IMR-90 (cell line): ENCODE data around the gene PTGER4. TPM values are rescaled to one million over a fixed set of nuclear protein-coding genes. Genes with fewer than 3 reads are reported as not detected.

Experiments
- ATAC-seq: fragments of 200-7000 bp; cut with Tn5 transposase; 2 replicates; pipeline ENCODE4 v1.9.1; 2020; ENCODE audit warnings: low read depth, mild to moderate bottlenecking, moderate library complexity
- BruUV-seq: library from RNA; stranded (reverse); fragments of 400-500 nt; replicated peaks from 2 replicates; lab custom pipeline; 2021; lab: Mats Ljungman, UMichigan
- CTCF ChIA-PET: fragments of 300-600 bp; formaldehyde crosslinking; extraction: SDS; loops from one replicate; lab custom pipeline; 2021; ENCODE audit warnings: antibody characterized with exemption; lab: Yijun Ruan, JAX
- POLR2A ChIA-PET: fragments of 300-600 bp; sonication (Branson Sonifier 250); formaldehyde crosslinking; loops from one replicate; lab custom pipeline; 2022; ENCODE audit warnings: antibody characterized with exemption; ENCODE audit not compliant: unreplicated experiment; lab: Charles Lee
- DNase-seq: peaks from one replicate; pipeline ENCODE4 v3.0.0; 2013
- H2AFZ ChIP-seq: replicated peaks from 2 replicates; pipeline ENCODE3; 2013; ENCODE audit warnings: low read length, mild to moderate bottlenecking; ENCODE audit not compliant: poor library complexity
- H2AK5ac ChIP-seq: 2 replicates; pipeline ENCODE4 v1.6.1; 2013; ENCODE audit warnings: low read depth, low read length, inconsistent platforms
- H2AK9ac ChIP-seq: replicated peaks from 2 replicates; pipeline ENCODE3; 2013; ENCODE audit warnings: mild to moderate bottlenecking, low read depth, low read length, moderate library complexity; ENCODE audit not compliant: poor library complexity
- H2BK120ac ChIP-seq: 2 replicates; pipeline ENCODE4 v1.6.1; 2013; ENCODE audit warnings: low read depth, low read length, inconsistent platforms
- H2BK15ac ChIP-seq: 3 replicates; pipeline ENCODE4 v1.6.1; 2013; ENCODE audit warnings: low read depth, low read length, inconsistent platforms
- H2BK20ac ChIP-seq: 2 replicates; pipeline ENCODE4 v1.6.1; 2013; ENCODE audit warnings: low read depth, mild to moderate bottlenecking, inconsistent platforms, low read length, moderate library complexity
- H2BK5ac ChIP-seq: 2 replicates; pipeline ENCODE4 v1.6.1; 2013; ENCODE audit warnings: mild to moderate bottlenecking, low read depth, low read length, inconsistent platforms; ENCODE audit not compliant: poor library complexity, severe bottlenecking
- H3K14ac ChIP-seq: replicated peaks from 2 replicates; pipeline ENCODE4 v1.6.1; 2013; ENCODE audit warnings: low read depth, low read length, inconsistent platforms
- H3K18ac ChIP-seq: 2 replicates; pipeline ENCODE4 v1.6.1; 2013; ENCODE audit warnings: low read depth, low read length, control low read depth
- H3K23ac ChIP-seq: 2 replicates; pipeline ENCODE4 v1.6.1; 2013; ENCODE audit warnings: low read depth, low read length, inconsistent platforms
- H3K27ac ChIP-seq: 2 replicates; pipeline ENCODE4 v1.5.1; 2013; ENCODE audit warnings: mild to moderate bottlenecking, control low read depth, low read length; ENCODE audit not compliant: insufficient read depth
- H3K27me3 ChIP-seq: 2 replicates; pipeline ENCODE4 v1.6.1; 2013; ENCODE audit warnings: low read length; ENCODE audit not compliant: control insufficient read depth, insufficient read depth
- H3K36me3 ChIP-seq: 2 replicates; pipeline ENCODE4 v1.6.1; 2013; ENCODE audit warnings: low read length, mixed read lengths; ENCODE audit not compliant: control insufficient read depth, insufficient read depth
- H3K4ac ChIP-seq: 2 replicates; pipeline ENCODE4 v1.6.1; 2013; ENCODE audit warnings: low read depth, low read length, inconsistent platforms
- H3K4me1 ChIP-seq: 2 replicates; pipeline ENCODE4 v1.6.1; 2013; ENCODE audit warnings: low read length, mixed read lengths; ENCODE audit not compliant: control insufficient read depth, insufficient read depth
- H3K4me2 ChIP-seq: 2 replicates; pipeline ENCODE4 v1.6.1; 2013; ENCODE audit warnings: low read depth, mild to moderate bottlenecking, control low read depth, low read length, moderate library complexity
- H3K4me3 ChIP-seq: 2 replicates; pipeline ENCODE4 v1.5.1; 2013; ENCODE audit warnings: low read depth, mild to moderate bottlenecking, control low read depth, low read length, moderate library complexity; ENCODE audit not compliant: insufficient read depth
- H3K56ac ChIP-seq: 2 replicates; pipeline ENCODE4 v1.6.1; 2013; ENCODE audit warnings: low read length, inconsistent platforms; ENCODE audit not compliant: insufficient read depth; ENCODE audit errors: extremely low read depth
- H3K79me1 ChIP-seq, 2 experiments: 2 replicates each; pipeline ENCODE4 v1.6.1; 2013; ENCODE audit warnings: low read length in 2 of 2, inconsistent platforms in 1 of 2, low read depth in 1 of 2
- H3K9ac ChIP-seq: 2 replicates; pipeline ENCODE4 v1.6.1; 2013; ENCODE audit warnings: low read depth, low read length, control low read depth
- H3K9me1 ChIP-seq: 2 replicates; pipeline ENCODE4 v1.6.1; 2013; ENCODE audit warnings: low read length, inconsistent platforms; ENCODE audit not compliant: insufficient read depth
- H3K9me3 ChIP-seq: 2 replicates; pipeline ENCODE4 v1.6.1; 2013; ENCODE audit warnings: low read length; ENCODE audit not compliant: control insufficient read depth, insufficient read depth
- H4K20me1 ChIP-seq: 2 replicates; pipeline ENCODE4 v1.6.1; 2013; ENCODE audit warnings: low read length, inconsistent platforms; ENCODE audit not compliant: insufficient read depth
- H4K5ac ChIP-seq: 2 replicates; pipeline ENCODE4 v1.6.1; 2013; ENCODE audit warnings: mild to moderate bottlenecking, low read depth, low read length, control low read depth
- H4K8ac ChIP-seq, 2 experiments: 2 replicates each; pipeline ENCODE4 v1.6.1; 2013; ENCODE audit warnings: low read depth in 2 of 2, low read length in 2 of 2, control low read depth in 1 of 2, inconsistent platforms in 1 of 2
- H4K91ac ChIP-seq: 2 replicates; pipeline ENCODE4 v1.6.1; 2013; ENCODE audit warnings: low read depth, low read length, inconsistent platforms; ENCODE audit not compliant: insufficient read depth
- BHLHE40 ChIP-seq: fragments of 150-350 bp; IDR thresholded peaks from 2 replicates; pipeline ENCODE4 v1.6.1; 2016; ENCODE audit warnings: mild to moderate bottlenecking, low read depth, low read length
- CHD1 ChIP-seq: IDR thresholded peaks from 2 replicates; pipeline ENCODE4 v1.6.1; 2012; ENCODE audit warnings: low read depth, low read length, improper control_type of control experiment
- MAZ ChIP-seq: IDR thresholded peaks from 2 replicates; pipeline ENCODE4 v1.6.1; 2012; ENCODE audit warnings: low read depth, mild to moderate bottlenecking, low read length, improper control_type of control experiment, moderate library complexity, borderline replicate concordance
- NFE2L2 ChIP-seq: fragments of 150-350 bp; IDR thresholded peaks from 2 replicates; pipeline ENCODE4 v1.6.1; 2016; ENCODE audit warnings: low read depth, mild to moderate bottlenecking, low read length
- RFX5 ChIP-seq: IDR thresholded peaks from 2 replicates; pipeline ENCODE4 v1.8.0; 2012; ENCODE audit warnings: low read depth, mild to moderate bottlenecking, low read length, moderate library complexity
- SMC3 ChIP-seq: fragments of 150-350 bp; IDR thresholded peaks from 2 replicates; pipeline ENCODE4 v1.6.1; 2016; ENCODE audit warnings: low read depth, mild to moderate bottlenecking, antibody characterized with exemption, low read length, moderate library complexity
- dilution Hi-C: fragments of 300-500 bp; cut with HindIII; formaldehyde crosslinking; loops from one replicate; pipeline ENCODE4 v1.14.3; 2018; ENCODE audit warnings: low sequenced_read_pairs; ENCODE audit not compliant: unreplicated experiment
- in situ Hi-C: fragments of 300-500 bp; cut with MboI; formaldehyde crosslinking; loops from 3 replicates; pipeline ENCODE4 v1.14.3; 2019; ENCODE audit warnings: low sequenced_read_pairs, inconsistent platforms, mixed read lengths
- intact Hi-C: fragments of 100-400 bp; cut with micrococcal nuclease; formaldehyde crosslinking; loops from 2 replicates; pipeline ENCODE4 v1.10.0; 2022
- polyA plus RNA-seq, 3 experiments: library from polyadenylated mRNA; depleted of rRNA; stranded (reverse); fragments of >200 nt; gene quantifications; 2 replicates each; pipeline ENCODE4 v1.2.3, GENCODE V29; 2012; ENCODE audit warnings: low replicate concordance in 1 of 3
- total RNA-seq: library from RNA; depleted of rRNA; stranded (reverse); fragments of >200 nt; gene quantifications from 2 replicates; pipeline ENCODE4 v1.2.3, GENCODE V29; 2012
- TF ChIP-seq, protein P1 (sequence below): conservative IDR thresholded peaks from 2 replicates; pipeline ENCODE4 v1.5.1; 2012; ENCODE audit warnings: mild to moderate bottlenecking, low read depth, low read length, improper control_type of control experiment

Gene PTGER4
- total and polyA plus RNA-seq, 2 of the 4 experiments (the other 2 are of a cell fraction), result 7.9 to 10.1 TPM

DNA sequence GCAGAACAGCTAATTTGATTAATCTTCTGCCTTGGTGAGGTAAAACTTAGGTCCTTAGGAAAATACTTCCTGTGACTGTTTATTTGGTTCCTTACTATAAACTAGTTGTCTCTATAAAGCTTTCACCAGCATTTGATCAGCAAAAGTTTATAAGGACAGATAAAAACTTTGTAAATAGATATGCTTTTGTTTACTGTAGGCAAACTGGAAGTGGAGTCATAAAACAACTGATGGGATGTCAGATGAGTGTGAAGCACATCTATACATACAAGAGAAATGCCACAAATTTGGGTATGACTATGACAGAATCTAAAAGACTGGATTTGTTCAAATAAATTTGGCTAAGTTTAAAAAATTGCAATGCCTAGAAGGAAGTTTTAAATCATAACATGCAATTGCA lies 5.5 kb downstream of the PTGER4 start:
- no peak overlapping the region for H3K4ac ChIP-seq
- no peak overlapping the region for H3K4me3 ChIP-seq
- BruUV-seq, result no TSS peak
- no peak overlapping the region for H2AFZ ChIP-seq
- H3K14ac ChIP-seq, result no peak overlapping the region
- H3K79me1 ChIP-seq, result peaks cover 14 to 44% of the 10 kb centered on the region in 2 experiments
- no peak overlapping the region for H2AK9ac ChIP-seq
- no peaks in the 10 kb centered on the region for H4K20me1 ChIP-seq
- no peak overlapping the region for H4K8ac ChIP-seq
- dilution Hi-C loops, result no loop called here
- no peak for DNase-seq
- no peak overlapping the region for H3K18ac ChIP-seq
- ChIA-PET POLR2A (no interaction called here), CTCF (interaction anchor here (0.6 to 1.9 kb wide), 2 partner anchors 34 to 520 kb away, joined by 4 read pairs; no protein-coding TSS in a partner anchor)
- H3K4me2 ChIP-seq, result no peak overlapping the region
- H2BK5ac ChIP-seq, result no peak overlapping the region
- no peak overlapping the region for H2BK120ac ChIP-seq
- no peak overlapping the region for H3K9ac ChIP-seq
- no peak overlapping the region for H2AK5ac ChIP-seq
- H3K56ac ChIP-seq, result no peak overlapping the region
- no peak for ATAC-seq
- H3K27me3 ChIP-seq, result no peaks in the 10 kb centered on the region
- TF ChIP-seq BHLHE40 (no peak), CHD1 (no peak), NFE2L2 (no peak), RFX5 (no peak), MAZ (no peak), SMC3 (no peak)
- TF ChIP-seq, protein P1, sequence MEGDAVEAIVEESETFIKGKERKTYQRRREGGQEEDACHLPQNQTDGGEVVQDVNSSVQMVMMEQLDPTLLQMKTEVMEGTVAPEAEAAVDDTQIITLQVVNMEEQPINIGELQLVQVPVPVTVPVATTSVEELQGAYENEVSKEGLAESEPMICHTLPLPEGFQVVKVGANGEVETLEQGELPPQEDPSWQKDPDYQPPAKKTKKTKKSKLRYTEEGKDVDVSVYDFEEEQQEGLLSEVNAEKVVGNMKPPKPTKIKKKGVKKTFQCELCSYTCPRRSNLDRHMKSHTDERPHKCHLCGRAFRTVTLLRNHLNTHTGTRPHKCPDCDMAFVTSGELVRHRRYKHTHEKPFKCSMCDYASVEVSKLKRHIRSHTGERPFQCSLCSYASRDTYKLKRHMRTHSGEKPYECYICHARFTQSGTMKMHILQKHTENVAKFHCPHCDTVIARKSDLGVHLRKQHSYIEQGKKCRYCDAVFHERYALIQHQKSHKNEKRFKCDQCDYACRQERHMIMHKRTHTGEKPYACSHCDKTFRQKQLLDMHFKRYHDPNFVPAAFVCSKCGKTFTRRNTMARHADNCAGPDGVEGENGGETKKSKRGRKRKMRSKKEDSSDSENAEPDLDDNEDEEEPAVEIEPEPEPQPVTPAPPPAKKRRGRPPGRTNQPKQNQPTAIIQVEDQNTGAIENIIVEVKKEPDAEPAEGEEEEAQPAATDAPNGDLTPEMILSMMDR, result no peak
- no peak overlapping the region for H2BK20ac ChIP-seq
- H3K9me1 ChIP-seq, result no peaks in the 10 kb centered on the region
- H4K91ac ChIP-seq, result no peak overlapping the region
- intact Hi-C loops, result loop anchor here (1.0 to 10.0 kb wide), 4 partner anchors 518 to 1104 kb away; no protein-coding TSS in a partner anchor
- H3K4me1 ChIP-seq, result peaks cover 12% of the 10 kb centered on the region
- H4K5ac ChIP-seq, result no peak overlapping the region
- no peaks in the 10 kb centered on the region for H3K9me3 ChIP-seq
- no peak overlapping the region for H3K23ac ChIP-seq
- H3K27ac ChIP-seq, result no peak overlapping the region
- in situ Hi-C loops, result loop anchor here (5.0 kb wide), 1 partner anchor 968 kb away; no protein-coding TSS in a partner anchor
- H2BK15ac ChIP-seq, result no peak overlapping the region
- no peaks in the 10 kb centered on the region for H3K36me3 ChIP-seq
